ENCODE data around the gene PRR13.

DNA sequence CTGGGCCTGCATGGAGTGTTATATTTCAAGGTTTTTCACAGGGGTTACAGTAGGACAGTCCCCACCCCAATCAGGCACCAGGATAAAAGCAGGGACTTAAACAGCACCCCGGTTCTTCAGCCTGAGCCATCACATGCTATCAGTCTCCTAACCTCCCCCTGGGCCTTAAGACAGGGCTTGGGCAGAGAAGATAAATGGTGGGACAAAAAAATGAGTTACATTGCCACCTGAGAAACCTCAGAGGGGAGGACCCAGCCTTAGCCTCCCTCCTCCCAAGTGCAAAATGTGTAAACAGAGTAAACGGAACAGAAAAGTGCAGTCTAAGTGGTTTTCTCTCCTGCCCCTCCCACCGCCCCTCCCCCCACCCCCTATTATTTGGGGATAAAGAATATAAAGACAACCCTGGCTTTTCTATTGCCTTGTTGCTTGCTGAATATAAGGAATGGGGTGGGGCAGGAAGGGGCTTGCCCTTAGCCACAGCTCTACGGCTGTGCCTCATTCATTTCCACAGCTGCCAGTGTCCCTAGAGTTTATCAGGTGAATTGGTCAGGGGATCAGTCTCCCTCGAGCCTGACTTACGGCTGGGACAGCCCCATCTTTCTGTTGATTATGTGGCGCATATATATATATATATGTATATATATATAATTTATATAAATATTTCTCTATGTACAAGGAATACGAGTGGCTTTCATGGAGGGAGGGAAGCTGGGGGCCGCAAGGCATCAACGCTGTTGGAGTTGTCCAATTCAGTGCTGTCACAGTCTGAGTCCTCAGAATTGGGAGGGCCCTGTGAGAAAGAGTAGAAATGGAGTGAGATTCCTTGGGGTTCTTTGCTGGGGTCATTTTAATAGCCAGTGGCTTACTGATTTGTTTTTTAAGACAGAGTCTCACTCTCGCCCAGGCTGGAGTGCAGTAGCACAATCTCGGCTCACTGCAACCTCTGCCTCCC is 39.2 kb downstream of the PRR13 start:
- TF ChIP-seq, protein P1, sequence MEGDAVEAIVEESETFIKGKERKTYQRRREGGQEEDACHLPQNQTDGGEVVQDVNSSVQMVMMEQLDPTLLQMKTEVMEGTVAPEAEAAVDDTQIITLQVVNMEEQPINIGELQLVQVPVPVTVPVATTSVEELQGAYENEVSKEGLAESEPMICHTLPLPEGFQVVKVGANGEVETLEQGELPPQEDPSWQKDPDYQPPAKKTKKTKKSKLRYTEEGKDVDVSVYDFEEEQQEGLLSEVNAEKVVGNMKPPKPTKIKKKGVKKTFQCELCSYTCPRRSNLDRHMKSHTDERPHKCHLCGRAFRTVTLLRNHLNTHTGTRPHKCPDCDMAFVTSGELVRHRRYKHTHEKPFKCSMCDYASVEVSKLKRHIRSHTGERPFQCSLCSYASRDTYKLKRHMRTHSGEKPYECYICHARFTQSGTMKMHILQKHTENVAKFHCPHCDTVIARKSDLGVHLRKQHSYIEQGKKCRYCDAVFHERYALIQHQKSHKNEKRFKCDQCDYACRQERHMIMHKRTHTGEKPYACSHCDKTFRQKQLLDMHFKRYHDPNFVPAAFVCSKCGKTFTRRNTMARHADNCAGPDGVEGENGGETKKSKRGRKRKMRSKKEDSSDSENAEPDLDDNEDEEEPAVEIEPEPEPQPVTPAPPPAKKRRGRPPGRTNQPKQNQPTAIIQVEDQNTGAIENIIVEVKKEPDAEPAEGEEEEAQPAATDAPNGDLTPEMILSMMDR (IDR thresholded peaks at IDR 0.05 in 4 of 5, conservative IDR thresholded peaks at IDR 0.05 in 1 of 5): no peak
- TF ChIP-seq POLR2A (IDR thresholded peaks at IDR 0.05): no peak
